CD4-positive, alpha-beta T cell (primary cell): ENCODE data around the gene SNX33. TPM values are rescaled to one million over a fixed set of nuclear protein-coding genes. Genes with fewer than 3 reads are reported as not detected.
"Not testable (repeated sequence)": the region's sequence is repeated elsewhere in the genome, so short reads cannot be mapped to it uniquely, and the experiment has no call there.

Experiments
- ATAC-seq: fragments of 200-7000 bp; cut with Tn5 transposase; one replicate; pipeline ENCODE4 v1.10.0; 2022; ENCODE audit warnings: mild to moderate bottlenecking; ENCODE audit not compliant: poor library complexity
- CTCF ChIA-PET: fragments of 350-600 bp; sonication (Branson Sonifier 250); formaldehyde crosslinking; loops from one replicate; lab custom pipeline; 2021; ENCODE audit warnings: antibody characterized with exemption, inconsistent platforms; lab: Charles Lee
- POLR2A ChIA-PET: fragments of 350-600 bp; sonication (Branson Sonifier 250); formaldehyde crosslinking; loops from one replicate; lab custom pipeline; 2021; ENCODE audit warnings: antibody characterized with exemption, inconsistent platforms; lab: Charles Lee
- DNase-seq, 14 experiments: peaks; one replicate each; pipeline ENCODE4 v3.0.0-alpha.2; 2013 to 2020; ENCODE audit warnings: mixed read lengths in 2 of 14
- H3K27ac ChIP-seq, 2 donors: one replicate each; pipeline versions ENCODE4 v1.5.1 to v1.7.0; 2013; ENCODE audit warnings: low read length in 2 of 2, low read depth in 1 of 2, mild to moderate bottlenecking in 1 of 2
- H3K27me3 ChIP-seq, 2 experiments: 1 replicate in 1 of 2; 2 replicates in 1 of 2; pipeline versions ENCODE4 v1.6.1 to v1.7.0; 2013; ENCODE audit warnings: low read length in 2 of 2, control low read depth in 1 of 2, mild to moderate bottlenecking in 1 of 2, moderate library complexity in 1 of 2; ENCODE audit not compliant: insufficient read depth in 2 of 2, control insufficient read depth in 1 of 2
- H3K36me3 ChIP-seq: one replicate; pipeline ENCODE4 v1.6.1; 2013; ENCODE audit warnings: low read length, control low read depth; ENCODE audit not compliant: insufficient read depth
- H3K4me1 ChIP-seq: one replicate; pipeline ENCODE4 v1.6.1; 2013; ENCODE audit warnings: low read length, control low read depth; ENCODE audit not compliant: insufficient read depth
- H3K4me3 ChIP-seq: one replicate; pipeline ENCODE4 v1.5.1; 2013; ENCODE audit warnings: mild to moderate bottlenecking, low read length, moderate library complexity
- H3K9me3 ChIP-seq, 2 experiments: 1 replicate in 1 of 2; 2 replicates in 1 of 2; pipeline versions ENCODE4 v1.6.1 to v1.7.0; 2013; ENCODE audit warnings: low read length in 2 of 2, mild to moderate bottlenecking in 2 of 2, control low read depth in 1 of 2, moderate library complexity in 1 of 2; ENCODE audit not compliant: control insufficient read depth in 1 of 2, insufficient read depth in 1 of 2
- H3K27ac Mint-ChIP-seq: one replicate; pipeline ENCODE4 v1.8.0; 2020; ENCODE audit warnings: mixed read lengths
- H3K27me3 Mint-ChIP-seq: one replicate; pipeline ENCODE4 v1.8.0; 2021; ENCODE audit warnings: mixed read lengths
- H3K36me3 Mint-ChIP-seq: one replicate; pipeline ENCODE4 v1.8.0; 2021; ENCODE audit warnings: low read depth, mixed read lengths
- H3K4me1 Mint-ChIP-seq: one replicate; pipeline ENCODE4 v1.8.0; 2021; ENCODE audit warnings: low read depth, mixed read lengths
- H3K4me3 Mint-ChIP-seq: one replicate; pipeline ENCODE4 v1.8.0; 2020; ENCODE audit warnings: mild to moderate bottlenecking, mixed read lengths
- H3K9me3 Mint-ChIP-seq: one replicate; pipeline ENCODE4 v1.8.0; 2020; ENCODE audit warnings: mixed read lengths
- CTCF ChIP-seq: fragments of 200-600 bp; IDR thresholded peaks from one replicate; pipeline ENCODE4 v1.8.0; 2022; ENCODE audit warnings: antibody characterized with exemption, mild to moderate bottlenecking
- intact Hi-C, 2 experiments: fragments of 100-400 bp; cut with DNase I in 1 of 2; cut with micrococcal nuclease in 1 of 2; formaldehyde crosslinking; loops; one replicate each; pipeline versions ENCODE4 v1.15.1 to v1.9.0; 2023 to 2025; cut with DNase I, micrococcal nuclease
- total RNA-seq, 174 experiments: library from RNA in 2 of 174; stranded (reverse) in 2 of 174; gene quantifications; one replicate each; pipeline ENCODE4 v1.2.3 and lab custom pipeline; 2021 to 2026

Gene SNX33
- total RNA-seq, 2 experiments from 2014 or later: 0.59 to 0.82 TPM

- CTCF ChIA-PET, DNase-seq: not testable (repeated sequence)
These were observed 45.3 kb downstream of the SNX33 start for GRCh38 chr15:75693028-75693427.

GRCh38 chr15:75693501-75694240 is 46.0 kb downstream of the SNX33 start:
- CTCF ChIA-PET: interaction anchor here (1.2 kb wide), 1 partner anchor 8 kb away, joined by 3 read pairs; no protein-coding TSS in a partner anchor
- no peak overlapping the region for H3K4me3 Mint-ChIP-seq
- peaks cover 4% of the 10 kb centered on the region in 2 experiments for H3K27me3 ChIP-seq
- no peak overlapping the region for H3K4me3 ChIP-seq
- H3K4me1 Mint-ChIP-seq: peaks cover 7% of the 10 kb centered on the region
- H3K27ac ChIP-seq: no peak overlapping the region
- H3K4me1 ChIP-seq: peaks cover 4% of the 10 kb centered on the region
- no peaks in the 10 kb centered on the region for H3K9me3 ChIP-seq
- ATAC-seq (no peak), DNase-seq (no peak)
- H3K36me3 Mint-ChIP-seq: no peaks in the 10 kb centered on the region
- H3K27ac Mint-ChIP-seq: no peak overlapping the region
- H3K9me3 Mint-ChIP-seq: no peaks in the 10 kb centered on the region
- TF ChIP-seq CTCF: no peak
- POLR2A ChIA-PET: no interaction called here
- H3K27me3 Mint-ChIP-seq: peaks cover 21% of the 10 kb centered on the region
- no peaks in the 10 kb centered on the region for H3K36me3 ChIP-seq
- intact Hi-C loops: no loop called here

More at GRCh38 chr15:75693028-75693427, 45.3 kb downstream of the SNX33 start:
- H3K4me1 ChIP-seq, H3K27ac ChIP-seq, H3K27me3 ChIP-seq, H3K4me1 Mint-ChIP-seq, H3K27ac Mint-ChIP-seq, intact Hi-C loops, H3K4me3 Mint-ChIP-seq, H3K36me3 Mint-ChIP-seq, H3K4me3 ChIP-seq, POLR2A ChIA-PET, H3K36me3 ChIP-seq, H3K9me3 ChIP-seq, H3K9me3 Mint-ChIP-seq, ATAC-seq: not testable (repeated sequence)
- peaks cover 21% of the 10 kb centered on the region for H3K27me3 Mint-ChIP-seq

GRCh38 chr15:75694241-75695182 is 46.8 kb downstream of the SNX33 start:
- ChIA-PET POLR2A (no interaction called here), CTCF (interaction anchor here (1.2 kb wide), 1 partner anchor 8 kb away, joined by 3 read pairs; no protein-coding TSS in a partner anchor)
- DNase-seq (no peak), ATAC-seq (no peak)
- H3K36me3 Mint-ChIP-seq: no peaks in the 10 kb centered on the region
- TF ChIP-seq CTCF: no peak
- H3K27ac Mint-ChIP-seq: no peak overlapping the region
- Histone ChIP-seq H3K9me3 (no peaks in the 10 kb centered on the region), H3K4me1 (peaks cover 4% of the 10 kb centered on the region), H3K4me3 (no peak overlapping the region), H3K36me3 (no peaks in the 10 kb centered on the region), H3K27me3 (peaks cover 4% of the 10 kb centered on the region in 2 experiments), H3K27ac (no peak overlapping the region)
- peaks cover 7% of the 10 kb centered on the region for H3K4me1 Mint-ChIP-seq
- H3K27me3 Mint-ChIP-seq: peaks cover 21% of the 10 kb centered on the region
- no peak overlapping the region for H3K4me3 Mint-ChIP-seq
- H3K9me3 Mint-ChIP-seq: no peaks in the 10 kb centered on the region
- intact Hi-C loops: no loop called here
